G401 (cell line): ENCODE results near the gene MARK3. TPM values are rescaled to one million over a fixed set of nuclear protein-coding genes. Genes with fewer than 3 reads are reported as not detected.
"Not testable (repeated sequence)": the region's sequence is repeated elsewhere in the genome, so short reads cannot be mapped to it uniquely, and the experiment has no call there.

Experiments
- DNase-seq: peaks from one replicate; pipeline ENCODE4 v3.0.0-alpha.2; 2015; ENCODE audit warnings: low spot score
- in situ Hi-C: cut with HindIII; loops from 2 replicates; pipeline ENCODE4 v1.10.0; 2016; ENCODE audit warnings: low sequenced_read_pairs, mixed read lengths
- total RNA-seq: library from RNA; depleted of rRNA; stranded (reverse); fragments of >200 nt; shearing (Covaris generic); gene quantifications from 2 replicates; pipeline ENCODE4 v1.2.3, GENCODE V29; 2014

The MARK3 gene
- total RNA-seq, 1 experiment from 2014 or later, result 84.8 TPM

- peak; percentile 53 for DNase-seq
- in situ Hi-C loops, result no loop called here
Measured at GRCh38 chr14:103501041-103501870, 116.0 kb downstream of the MARK3 start.

DNA sequence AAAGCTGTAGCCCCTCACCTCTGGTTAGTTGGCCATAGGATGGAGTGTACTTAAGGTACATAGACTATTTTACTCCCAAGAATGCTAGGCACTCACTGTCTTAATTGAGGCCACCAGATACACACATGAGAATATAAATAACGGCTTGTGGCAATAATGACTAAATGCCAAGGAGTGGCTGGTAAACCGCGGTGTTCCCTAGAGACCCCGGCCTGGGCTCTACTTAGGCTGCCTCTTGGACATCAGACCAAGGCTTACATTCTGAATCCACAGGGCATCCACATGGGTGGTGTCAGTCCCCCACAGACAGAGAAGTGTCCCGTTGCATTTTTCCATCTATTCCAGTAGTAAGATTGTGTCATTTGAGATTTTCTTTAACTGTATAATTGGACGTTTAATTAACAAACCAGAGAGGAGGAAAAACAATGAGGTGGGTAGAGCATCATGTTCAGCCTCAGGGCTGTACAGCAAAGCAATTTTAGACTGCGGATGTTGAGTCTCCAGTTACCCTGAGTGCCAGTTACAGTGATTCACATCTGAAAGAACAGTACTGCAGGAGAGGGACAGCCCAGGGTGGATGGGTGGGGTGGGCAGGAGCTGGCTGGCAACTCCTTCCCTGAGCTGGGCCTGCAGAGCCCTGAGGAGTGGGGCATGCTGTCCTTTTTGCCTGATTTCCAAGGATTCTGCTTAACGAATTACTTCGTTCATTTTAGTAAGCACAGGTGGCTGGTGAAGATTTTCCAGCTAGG lies 116.9 kb downstream of the MARK3 start:
- DNase-seq, result peak; percentile 14
- in situ Hi-C loops, result no loop called here

DNA sequence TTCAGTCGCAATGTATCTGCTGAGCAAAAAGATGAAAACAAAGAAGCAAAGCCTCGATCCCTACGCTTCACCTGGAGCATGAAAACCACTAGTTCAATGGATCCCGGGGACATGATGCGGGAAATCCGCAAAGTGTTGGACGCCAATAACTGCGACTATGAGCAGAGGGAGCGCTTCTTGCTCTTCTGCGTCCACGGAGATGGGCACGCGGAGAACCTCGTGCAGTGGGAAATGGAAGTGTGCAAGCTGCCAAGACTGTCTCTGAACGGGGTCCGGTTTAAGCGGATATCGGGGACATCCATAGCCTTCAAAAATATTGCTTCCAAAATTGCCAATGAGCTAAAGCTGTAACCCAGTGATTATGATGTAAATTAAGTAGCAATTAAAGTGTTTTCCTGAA lies 117.7 kb downstream of the MARK3 start:
- in situ Hi-C loops, result no loop called here
- no peak for DNase-seq

DNA sequence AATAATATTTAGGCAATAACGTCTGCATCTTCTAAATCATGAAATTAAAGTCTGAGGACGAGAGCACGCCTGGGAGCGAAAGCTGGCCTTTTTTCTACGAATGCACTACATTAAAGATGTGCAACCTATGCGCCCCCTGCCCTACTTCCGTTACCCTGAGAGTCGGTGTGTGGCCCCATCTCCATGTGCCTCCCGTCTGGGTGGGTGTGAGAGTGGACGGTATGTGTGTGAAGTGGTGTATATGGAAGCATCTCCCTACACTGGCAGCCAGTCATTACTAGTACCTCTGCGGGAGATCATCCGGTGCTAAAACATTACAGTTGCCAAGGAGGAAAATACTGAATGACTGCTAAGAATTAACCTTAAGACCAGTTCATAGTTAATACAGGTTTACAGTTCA lies 118.1 kb downstream of the MARK3 start:
- DNase-seq, result peak; percentile 19

GRCh38 chr14:103504991-103505565 lies 119.9 kb downstream of the MARK3 start:
- DNase-seq, result no peak
- in situ Hi-C loops, result no loop called here

More for the DNA sequence above, 118.1 kb downstream of the MARK3 start:
- in situ Hi-C loops, result no loop called here

GRCh38 chr14:103507751-103508150 lies 122.5 kb downstream of the MARK3 start:
- in situ Hi-C loops, result no loop called here

GRCh38 chr14:103508521-103509329 lies 123.5 kb downstream of the MARK3 start:
- in situ Hi-C loops, result no loop called here
- no peak for DNase-seq

More at GRCh38 chr14:103507751-103508150, 122.5 kb downstream of the MARK3 start:
- no peak for DNase-seq

DNA sequence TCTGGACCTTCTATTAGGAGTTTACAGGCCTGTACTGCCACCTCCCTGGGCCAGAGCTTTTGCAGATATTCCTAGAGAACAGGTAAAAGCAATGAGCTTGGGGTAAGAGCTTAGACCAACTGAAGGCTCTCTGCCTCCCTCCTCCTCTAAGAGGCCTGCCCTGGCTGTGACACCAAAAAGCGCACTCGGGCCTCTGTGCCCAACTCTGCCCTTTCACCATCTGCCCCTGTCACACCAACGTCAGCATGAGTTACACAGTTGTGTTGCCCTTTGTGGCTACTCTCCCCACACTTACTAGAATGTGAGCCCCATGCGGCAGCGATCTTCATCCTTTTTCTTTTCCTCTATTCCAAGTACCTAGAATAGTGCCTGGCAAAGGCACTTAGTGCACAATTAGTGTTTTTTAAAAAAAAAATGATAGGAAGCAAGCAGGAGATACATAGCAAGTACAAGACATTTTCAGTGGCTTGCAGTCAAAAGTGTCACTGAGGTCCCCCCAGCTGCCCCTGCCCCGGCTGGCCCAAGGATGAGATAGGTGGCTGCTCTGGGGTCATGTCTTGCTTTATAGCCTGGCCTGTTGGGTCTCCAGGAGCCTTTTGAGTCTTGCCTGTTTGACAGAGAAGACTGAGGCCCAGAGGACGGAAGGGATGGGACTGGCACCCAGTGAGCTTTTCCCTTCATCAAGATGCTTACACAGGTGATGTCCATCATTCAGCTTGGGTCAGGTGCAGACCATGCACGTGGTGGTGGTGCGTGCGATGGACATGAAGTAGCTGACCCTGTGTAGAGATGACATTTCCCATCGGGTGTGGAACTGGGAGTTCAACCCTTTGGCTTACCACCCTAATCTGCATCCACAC lies 124.9 kb downstream of the MARK3 start:
- no peak for DNase-seq
- in situ Hi-C loops, result loop anchor here (10.0 kb wide), 1 partner anchor 45 kb away; no protein-coding TSS in a partner anchor

GRCh38 chr14:103510724-103511693 lies 125.8 kb downstream of the MARK3 start:
- no peak for DNase-seq
- in situ Hi-C loops, result loop anchor here (10.0 kb wide), 1 partner anchor 46 kb away; no protein-coding TSS in a partner anchor

GRCh38 chr14:103512180-103512579 lies 127.0 kb downstream of the MARK3 start:
- in situ Hi-C loops, result loop anchor here (10.0 kb wide), 1 partner anchor 47 kb away; no protein-coding TSS in a partner anchor
- not testable (repeated sequence) for DNase-seq

GRCh38 chr14:103512701-103513611 lies 127.7 kb downstream of the MARK3 start:
- in situ Hi-C loops, result loop anchor here (10.0 kb wide), 1 partner anchor 48 kb away; no protein-coding TSS in a partner anchor
- peak; percentile 88 for DNase-seq

DNA sequence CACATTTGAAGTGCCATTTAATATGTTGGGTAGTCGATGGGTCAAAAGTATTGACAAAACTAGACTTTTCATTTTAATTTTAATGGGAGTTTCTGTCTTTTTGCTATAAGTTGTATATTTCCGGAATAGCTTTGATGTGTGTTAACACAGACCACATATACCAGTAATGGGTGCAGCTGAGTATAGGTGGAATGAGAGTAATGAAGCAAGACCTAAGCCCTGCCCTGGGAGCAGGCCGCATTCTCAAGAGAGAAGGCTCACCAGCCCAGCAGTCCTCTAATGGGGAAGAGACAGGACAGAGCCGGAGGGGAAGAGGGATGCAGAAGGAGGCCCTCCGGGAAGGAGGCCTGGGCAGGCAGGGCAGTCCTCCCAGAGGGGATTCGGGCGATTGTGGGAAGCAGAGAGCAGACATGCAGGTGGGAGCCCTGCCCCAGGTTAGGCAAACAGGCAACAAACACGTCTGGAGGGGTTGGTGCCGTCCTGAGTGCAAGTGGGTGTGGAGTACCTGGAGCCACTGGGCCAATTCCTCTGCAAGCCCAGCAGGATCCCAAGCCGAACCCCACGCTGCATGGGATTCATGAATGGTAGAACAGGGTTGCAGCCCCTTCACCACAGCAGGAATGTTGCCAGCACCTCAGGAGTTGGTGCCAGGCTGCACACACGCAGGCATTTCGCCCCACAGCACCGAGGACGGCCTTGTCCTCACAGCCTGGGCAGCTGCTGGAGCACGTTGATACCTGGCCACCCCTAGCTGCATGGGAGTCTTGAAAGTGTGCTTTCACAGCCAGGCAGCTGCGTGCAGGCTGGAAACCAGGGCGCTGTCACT lies 129.6 kb downstream of the MARK3 start:
- no peak for DNase-seq
- in situ Hi-C loops, result loop anchor here (10.0 kb wide), 1 partner anchor 50 kb away; no protein-coding TSS in a partner anchor

DNA sequence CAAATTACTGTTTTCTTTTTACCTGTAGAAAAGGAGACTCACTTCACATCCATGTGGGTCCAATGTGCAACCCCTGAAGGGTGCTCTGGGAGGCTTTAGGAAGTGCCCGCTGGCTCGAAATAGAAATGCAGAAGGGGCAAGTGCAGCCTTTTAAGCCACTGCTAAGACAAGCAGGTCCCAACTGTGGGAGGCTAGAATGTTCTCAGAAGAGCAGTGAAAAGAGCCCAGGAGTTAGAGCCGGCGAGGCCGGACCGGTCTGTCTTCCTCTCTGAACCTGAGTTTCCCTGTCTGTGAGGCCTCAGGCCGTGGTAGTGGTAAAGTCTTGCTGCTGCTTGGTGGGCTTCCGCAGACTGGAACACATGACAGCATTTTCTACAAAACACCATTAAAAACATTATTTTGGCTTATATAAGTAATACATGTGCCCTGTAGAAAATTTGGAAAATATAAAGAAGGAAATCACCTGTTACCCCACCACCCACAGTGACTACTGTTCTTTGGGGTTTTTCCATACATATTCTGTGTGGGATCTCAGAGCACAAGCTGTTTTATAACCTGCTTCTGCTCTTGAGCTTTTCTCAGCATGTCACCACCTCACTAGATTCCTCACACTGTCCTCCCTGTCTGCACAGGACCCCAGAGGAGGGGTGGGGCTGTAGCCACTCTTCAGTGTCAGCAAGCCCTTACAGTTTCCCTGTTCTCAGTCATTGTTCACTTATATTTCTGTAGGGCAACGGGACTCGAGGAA lies 131.4 kb downstream of the MARK3 start:
- DNase-seq, result peak; percentile 41

GRCh38 chr14:103517174-103517566 lies 132.0 kb downstream of the MARK3 start:
- in situ Hi-C loops, result loop anchor here (10.0 kb wide), 1 partner anchor 52 kb away; no protein-coding TSS in a partner anchor
- DNase-seq, result no peak

More for the DNA sequence above, 131.4 kb downstream of the MARK3 start:
- in situ Hi-C loops, result loop anchor here (10.0 kb wide), 1 partner anchor 52 kb away; no protein-coding TSS in a partner anchor
